HG03378 (cell line): Measurements from ENCODE around the gene PABPC1L.

ENCODE experiments used
- ATAC-seq: cut with Tn5 transposase; IDR thresholded peaks from one replicate; pipeline ENCODE4 v1.9.1; 2021; ENCODE audit warnings: mild to moderate bottlenecking, moderate library complexity; ENCODE audit not compliant: unreplicated experiment

Gene PABPC1L

DNA sequence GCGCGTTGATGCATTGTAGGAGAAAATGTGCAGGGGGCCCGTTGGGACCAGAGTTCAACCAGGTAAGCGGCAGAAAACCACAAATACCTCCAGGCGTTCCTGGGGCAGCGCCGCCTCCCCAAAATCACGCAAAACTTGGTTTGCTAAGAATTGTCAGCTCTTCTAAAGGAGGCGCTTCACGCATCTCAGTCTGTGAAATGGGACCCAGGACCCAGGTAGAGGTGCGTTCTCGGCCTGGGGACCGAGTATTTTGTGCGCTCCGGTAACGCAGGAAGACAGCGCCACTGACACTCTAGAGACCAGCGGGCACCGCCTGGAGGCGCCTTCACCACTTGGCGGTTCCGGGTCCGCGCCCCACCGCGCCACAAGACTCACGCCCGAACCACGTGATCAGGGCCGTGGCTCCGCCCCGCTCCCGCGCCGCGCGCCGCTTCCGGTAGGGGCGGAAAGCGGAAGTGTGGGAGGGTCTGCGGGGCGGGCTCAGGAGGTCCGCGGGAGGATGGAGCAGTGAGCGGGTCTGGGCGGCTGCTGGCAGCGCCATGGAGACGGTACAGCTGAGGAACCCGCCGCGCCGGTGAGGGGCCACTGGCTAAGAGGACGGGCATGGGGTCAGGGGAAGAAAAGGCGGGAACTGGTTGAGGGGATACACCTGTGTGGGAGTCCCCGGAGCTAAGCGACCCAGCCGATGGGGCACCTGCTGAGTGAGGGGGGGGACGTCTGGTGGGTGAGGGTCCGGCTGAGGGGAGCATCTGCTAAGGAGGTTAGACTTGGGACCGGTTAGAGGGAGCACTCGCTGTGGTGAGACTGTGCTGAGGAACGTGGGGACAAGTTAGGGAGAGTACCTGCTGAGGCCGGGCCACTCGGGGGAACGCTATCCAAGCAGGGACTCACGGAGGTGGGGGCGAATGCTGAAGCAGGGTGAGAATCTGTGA, 56.4 kb downstream of the PABPC1L start, which contains the start of gene STK4:
Gene STK4, plus strand, starts transcription at position 483 of the 932 bp plus-strand sequence. Its CDS starts 57 bp downstream, at position 540.
- ATAC-seq, result peak; percentile 43

DNA sequence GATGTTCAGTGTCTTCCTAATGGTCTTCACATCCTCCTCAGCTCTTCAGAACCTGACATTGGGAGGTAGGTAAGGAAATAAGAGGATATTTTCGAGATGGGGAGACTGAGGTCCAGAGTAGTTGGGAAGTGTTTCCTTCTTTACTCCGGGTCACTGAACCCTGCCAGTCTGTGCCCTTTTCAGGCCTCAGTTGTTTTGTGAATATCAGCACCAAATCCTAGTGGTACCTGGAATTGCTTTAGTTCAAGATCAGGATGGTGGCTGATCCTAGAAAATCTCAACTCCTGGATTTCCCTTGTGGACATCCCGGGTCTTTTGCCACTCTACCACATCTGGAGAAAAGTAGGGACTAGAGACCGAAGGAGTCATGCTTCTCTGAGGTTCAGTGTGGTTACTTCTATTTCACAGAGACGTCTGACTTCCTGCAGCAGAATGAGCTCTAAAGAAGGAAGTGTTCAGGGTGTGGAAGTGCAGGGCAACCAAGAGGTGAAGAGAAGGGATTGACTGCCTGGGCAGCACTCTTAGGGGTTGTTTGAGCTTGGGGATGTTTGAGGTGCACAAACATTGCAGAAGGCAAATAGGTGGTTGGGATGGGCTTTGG, 57.4 kb downstream of the PABPC1L start:
- ATAC-seq, result no peak

DNA sequence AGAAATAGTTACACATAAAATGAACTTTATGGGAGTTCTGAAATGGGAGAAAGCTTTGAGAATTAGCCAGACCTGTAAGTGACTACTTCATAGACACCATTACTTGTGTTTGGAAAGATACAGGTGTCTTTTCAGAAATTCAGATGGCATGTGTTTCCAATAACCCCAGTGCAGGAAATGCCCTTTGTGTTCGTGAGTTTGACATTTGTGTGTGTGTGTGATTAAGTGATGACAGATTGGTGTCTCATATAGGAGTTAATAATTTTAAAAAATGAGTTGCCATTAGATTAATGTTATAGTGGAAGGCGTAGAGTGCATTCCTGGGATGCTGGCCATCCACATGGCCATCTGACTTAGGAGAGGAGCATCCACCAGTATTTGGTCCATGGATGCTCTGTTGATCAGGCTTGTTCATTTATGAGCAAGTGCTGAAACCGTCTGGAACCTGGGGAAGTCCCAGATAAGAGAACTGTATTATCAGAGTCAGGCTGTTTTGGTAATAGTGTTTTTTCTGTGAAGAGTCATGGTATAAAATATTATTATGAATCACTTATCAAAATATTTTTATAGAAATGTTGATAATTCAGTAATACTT, 59.5 kb downstream of the PABPC1L start:
- ATAC-seq, result no peak

DNA sequence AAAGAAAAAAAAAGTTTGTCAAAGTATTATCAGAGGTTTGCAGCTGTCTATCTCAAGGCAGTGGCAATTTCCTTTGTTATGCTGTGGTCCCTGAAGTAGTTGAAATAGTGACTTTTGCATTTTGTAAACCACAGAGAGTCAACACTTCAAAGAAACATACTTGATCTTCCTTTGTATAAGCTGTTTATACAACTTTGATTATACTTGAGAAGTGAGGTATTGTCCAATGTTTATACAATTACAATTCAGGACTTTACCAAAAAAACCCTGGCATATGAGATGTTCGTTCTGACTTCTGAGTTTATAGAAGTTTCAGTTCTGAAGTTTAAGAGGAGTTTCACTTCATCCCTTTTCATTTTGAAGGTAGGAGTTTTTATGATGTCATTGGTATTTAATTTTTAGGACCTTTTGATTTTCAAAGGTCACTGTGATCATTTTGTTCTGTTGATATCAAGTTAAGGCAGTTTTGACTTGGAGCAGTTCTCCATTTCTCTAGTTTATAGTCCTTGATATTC, 60.4 kb downstream of the PABPC1L start:
- ATAC-seq, result no peak

DNA sequence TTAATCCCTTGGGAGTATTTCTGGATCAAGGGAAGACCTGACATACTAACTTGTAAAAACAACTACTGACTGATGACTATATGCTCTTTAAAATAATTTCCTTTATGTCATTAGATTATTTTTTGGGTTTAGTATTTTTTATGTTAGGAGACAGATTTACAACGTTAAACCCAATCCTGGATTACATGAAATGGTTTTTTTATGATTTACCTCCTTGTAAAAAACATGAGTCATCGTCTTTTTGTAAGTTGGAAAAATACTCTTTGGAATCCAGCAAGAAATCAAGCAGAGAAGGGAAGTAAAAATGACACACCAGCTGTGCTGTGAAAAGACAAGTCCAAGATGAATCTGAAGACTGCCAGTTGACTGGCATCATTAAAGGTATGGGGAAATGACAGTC, 63.2 kb downstream of the PABPC1L start:
- ATAC-seq, result no peak

DNA sequence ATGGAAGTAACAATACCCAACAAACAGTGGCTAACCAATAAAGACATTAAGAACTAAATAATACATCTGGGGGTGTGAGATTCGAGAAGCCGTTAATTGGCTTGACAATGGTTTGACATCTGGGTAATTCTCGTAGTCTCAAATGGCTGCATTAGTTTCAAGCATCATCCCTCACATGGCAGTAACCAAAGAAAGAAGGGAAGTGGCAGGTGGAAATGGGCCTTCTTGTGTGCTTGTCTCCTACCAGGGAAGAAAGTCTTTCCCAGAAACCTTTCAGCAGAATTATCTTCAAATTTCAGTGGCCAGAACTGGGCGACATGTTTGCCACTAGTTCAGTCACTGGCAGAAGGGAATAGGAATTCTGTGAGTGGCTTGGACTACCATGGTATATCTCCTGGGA, 66.8 kb downstream of the PABPC1L start:
- ATAC-seq, result no peak

DNA sequence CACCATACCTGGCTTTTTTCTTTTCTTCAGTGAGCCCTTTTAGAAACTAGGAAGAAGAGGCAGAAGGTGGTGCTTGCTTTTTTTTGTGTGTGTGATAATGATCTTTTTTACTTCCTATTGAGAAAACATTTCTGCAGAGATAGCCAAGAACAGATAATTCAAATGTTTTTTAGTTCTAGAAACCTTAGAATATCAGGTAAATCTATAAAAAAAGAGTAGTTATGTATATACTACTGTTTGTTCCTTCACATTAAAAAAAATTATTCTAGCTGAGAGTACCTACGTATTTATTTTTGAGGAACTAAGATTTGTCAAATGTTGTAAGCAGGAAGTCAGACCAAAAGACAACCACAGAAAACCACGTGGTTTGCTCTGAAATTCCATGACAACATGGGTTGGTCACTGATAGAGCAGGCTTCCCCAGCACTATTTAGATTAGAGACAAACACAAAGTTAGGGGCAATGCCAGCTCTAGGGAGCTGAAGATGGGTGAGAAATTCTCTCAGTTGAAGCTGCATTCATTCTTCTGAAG, 69.3 kb downstream of the PABPC1L start:
- ATAC-seq, result peak; percentile 84

DNA sequence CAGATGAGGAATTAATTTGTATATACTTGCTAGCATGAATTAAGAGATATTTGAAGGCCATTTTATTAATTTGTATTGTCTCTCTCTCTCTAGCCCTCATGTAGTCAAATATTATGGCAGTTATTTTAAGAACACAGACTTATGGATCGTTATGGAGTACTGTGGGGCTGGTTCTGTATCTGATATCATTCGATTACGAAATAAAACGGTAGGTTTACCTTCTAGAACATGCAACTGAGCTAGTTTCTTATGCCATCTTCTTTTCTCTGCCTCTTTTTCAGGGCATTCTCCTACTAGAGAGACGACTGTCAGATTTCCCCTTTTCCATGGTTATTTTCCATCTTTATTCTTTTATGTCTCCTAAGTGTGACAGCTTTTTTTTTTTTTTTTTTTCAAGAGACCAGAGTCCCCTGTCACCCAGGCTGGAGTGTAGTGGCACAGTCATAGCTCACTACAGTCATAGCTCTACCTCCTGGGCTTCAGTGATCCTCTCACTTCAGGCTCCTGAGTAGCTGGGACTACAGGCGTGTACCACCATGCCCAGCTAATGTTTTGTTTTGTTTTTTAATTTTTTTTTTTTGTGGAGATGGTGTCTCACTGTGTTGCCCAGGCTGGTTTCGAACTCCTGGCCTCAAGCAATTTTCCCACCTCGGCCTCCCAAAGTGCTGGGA, 72.0 kb downstream of the PABPC1L start:
- no peak for ATAC-seq

DNA sequence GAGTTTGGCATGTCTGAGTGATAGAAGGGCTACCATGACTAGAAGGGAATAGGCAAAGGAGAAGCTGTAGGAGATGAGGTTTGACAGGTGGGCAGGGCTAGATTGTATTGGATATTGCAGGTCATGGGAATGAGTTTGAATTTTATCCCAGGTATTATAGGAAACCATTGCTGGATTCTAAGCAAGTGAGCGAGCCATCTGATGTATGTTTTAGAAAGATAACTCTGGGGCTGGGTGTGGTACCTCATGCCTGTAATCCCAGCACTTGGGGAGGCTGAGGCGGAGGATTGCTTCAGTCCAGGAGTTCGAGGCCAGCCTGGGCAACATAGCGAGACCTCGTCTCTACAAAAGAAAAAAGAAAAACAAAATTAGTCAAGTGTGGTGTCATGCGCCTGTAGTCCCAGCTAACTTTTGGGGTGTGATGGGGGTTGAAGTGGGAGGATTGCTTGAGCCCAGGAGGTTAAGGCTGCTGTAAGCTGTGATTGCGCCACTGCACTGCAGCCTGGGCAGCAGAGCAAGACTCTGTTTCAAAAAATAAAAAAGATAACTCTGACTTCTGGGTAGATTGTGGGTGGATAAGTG, 73.3 kb downstream of the PABPC1L start:
- ATAC-seq, result no peak

DNA sequence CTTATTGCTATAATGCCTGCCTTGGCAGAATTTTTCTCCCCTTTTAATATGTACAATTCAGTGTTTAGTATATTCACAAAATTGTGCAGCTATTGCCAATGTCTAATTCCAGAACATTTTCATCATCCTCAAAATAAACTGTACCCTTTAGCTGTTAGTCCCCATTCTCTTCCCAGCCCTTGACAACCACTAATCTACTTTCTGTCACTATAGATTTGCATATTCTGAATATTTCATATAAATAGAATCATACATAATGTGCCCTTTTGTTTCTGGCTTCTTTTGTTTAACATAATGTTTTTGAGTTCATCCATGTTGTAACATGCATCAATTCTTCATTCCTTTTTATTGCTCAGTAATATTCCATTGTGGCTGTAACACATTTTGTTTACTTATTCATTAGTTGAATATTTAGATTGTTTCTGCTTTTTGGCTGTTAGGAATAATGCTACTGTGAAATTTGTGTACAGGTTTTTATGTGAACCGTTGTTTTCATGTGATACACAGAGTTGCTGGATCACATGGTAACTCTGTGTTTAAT, 78.8 kb downstream of the PABPC1L start:
- ATAC-seq, result no peak
